Measurements from ENCODE around the gene GTF2I.
"Not testable (repeated sequence)": the region's sequence is repeated elsewhere in the genome, so short reads cannot be mapped to it uniquely, and the experiment has no call there.

GTF2I gene

DNA sequence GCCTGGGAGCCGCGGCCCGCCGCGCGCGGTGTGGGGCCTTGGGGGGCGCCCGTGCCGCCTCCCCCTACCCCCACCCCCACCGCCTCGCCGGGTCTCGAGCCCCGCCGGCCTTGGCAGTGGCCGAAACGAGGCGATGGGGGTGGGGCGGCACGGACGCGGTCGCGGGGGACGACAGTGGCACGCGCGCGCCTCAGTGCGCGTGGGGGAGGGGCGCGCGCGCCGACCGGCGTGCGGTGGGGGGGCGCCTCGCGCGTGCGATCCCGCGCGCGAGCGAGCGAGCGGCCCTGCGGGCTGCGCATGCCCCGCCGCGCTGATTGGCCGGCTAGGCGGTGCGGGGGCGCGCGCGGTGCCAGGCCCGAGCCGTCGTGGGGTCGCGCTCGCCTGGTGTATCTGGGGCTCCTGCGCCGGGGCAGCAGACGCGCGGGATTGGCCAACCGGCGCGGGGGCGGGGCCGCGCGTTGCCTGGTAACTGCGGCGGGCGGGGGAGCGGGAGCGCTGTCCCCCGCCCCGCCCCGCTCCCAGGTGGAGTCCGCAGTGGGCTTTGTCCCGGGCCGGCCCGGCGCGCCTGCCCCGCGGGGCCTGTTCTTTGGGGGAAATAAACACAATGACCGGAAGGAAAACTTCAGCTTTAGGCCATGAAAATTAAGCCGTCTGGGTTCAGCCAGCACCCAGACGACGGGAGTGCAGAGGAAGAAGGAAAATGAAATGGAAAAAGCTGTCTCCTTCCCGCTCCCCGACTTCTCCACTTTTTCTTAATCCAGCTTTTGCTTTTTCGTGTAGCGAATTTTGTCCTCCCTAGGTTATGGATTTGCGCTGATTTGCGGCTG is 873 bp downstream of the GTF2I start:
- peak overlapping the region; percentile 67 for H3K4me3 ChIP-seq (ENCODE audit: low read length)
- peak; percentile 91 for DNase-seq (ENCODE audit: low read depth)
- TF ChIP-seq, protein P1, sequence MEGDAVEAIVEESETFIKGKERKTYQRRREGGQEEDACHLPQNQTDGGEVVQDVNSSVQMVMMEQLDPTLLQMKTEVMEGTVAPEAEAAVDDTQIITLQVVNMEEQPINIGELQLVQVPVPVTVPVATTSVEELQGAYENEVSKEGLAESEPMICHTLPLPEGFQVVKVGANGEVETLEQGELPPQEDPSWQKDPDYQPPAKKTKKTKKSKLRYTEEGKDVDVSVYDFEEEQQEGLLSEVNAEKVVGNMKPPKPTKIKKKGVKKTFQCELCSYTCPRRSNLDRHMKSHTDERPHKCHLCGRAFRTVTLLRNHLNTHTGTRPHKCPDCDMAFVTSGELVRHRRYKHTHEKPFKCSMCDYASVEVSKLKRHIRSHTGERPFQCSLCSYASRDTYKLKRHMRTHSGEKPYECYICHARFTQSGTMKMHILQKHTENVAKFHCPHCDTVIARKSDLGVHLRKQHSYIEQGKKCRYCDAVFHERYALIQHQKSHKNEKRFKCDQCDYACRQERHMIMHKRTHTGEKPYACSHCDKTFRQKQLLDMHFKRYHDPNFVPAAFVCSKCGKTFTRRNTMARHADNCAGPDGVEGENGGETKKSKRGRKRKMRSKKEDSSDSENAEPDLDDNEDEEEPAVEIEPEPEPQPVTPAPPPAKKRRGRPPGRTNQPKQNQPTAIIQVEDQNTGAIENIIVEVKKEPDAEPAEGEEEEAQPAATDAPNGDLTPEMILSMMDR (conservative IDR thresholded peaks at IDR 0.05; ENCODE audit: low read length): no peak

DNA sequence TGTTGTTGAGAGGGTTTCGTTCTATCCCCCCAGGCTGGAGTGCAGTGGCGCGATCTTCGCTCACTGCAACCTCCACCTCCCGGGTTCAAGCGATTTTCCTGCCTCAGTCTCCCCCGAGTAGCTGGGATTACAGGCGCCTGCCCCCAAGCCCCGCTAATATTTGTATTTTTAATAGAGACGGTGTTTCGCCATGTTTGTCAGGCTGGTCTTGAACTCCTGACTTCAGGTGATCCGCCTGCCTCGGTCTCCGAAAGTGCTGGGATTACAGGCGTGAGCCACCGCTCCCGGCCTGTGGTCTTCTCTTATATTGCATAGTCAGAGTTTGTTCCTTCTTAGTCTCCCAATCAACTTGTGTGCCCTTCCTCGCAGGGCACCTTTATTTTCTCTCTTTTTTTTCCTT is 2.7 kb downstream of the GTF2I start:
- H3K4me3 ChIP-seq (ENCODE audit: low read length); DNase-seq (ENCODE audit: low read depth): not testable (repeated sequence)

DNA sequence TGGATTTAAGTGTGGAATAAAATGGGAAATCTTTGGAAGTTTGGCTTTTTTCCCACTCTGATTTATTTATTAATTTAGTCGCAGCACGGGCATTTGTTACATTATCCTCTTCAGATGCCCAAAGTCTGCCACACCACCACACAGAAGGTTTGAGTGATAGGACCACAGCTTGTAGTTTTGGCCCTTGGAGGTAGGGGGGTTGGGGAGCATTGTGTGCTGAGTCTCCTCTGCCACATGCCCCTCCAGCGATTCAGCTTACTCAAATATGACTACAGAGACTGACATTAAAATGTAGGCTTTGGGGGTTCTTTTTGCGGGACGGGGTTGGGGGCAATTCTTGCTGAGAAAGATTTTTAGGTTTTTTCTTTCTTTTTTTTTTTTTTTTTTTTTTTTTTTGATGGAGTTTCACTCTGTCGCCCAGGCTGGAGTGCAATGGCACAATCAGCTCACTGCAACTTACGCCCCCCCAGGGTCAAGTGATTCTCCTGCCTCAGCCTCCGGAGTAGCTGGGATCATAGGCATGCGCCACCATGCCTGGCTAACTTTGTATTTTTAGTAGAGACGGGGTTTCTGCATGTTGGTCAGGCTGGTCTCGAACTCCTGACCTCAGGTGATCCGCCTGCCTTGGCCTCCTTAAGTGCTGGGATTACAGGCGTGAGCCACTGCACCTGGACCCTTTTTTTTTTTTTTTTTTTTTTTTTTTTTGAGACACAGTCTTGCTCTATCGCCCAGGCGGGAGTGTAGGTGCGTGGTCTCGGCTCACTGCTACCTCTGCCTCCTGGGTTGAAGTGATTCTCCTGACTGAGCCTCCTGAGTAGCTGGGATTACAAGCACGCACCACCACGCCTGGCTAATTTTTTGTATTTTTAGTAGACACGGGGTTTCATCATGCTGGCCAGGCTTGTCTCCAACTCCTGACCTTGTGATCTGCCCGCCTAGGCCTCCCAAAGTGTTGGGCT is 4.6 kb downstream of the GTF2I start:
- DNase-seq (ENCODE audit: low read depth); H3K4me3 ChIP-seq (ENCODE audit: low read length): not testable (repeated sequence)

DNA sequence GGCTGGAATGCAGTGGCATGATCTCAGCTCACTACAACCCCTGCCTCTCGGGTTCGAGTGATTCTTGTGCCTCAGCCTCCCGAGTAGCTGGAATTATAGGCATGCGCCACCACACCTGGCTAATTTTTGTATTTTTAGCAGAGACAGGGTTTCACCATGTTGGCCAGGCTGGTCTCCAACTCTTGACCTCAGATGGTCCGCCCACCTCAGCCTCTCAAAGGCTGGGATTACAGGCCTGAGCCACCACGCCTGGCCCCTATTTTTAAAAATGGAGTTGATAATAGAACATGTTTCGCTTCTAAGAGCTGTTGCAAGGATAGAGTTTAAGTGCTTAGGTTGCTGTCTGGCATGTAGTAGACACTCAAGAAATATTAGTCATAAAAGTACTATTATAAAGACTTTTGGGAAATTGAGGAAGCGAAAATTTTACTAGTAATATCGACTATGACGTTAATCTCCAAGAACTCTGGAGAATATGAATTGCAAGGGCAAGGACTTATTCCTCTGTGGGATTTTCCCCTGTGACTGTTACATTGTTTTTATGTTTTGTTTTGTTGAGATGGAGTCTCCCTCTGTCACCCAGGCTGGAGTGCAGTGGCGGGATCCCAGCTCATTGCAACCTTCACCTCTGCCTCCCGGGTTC is 7.9 kb downstream of the GTF2I start:
- no peak for DNase-seq (ENCODE audit: low read depth)
- TF ChIP-seq, protein P1 (conservative IDR thresholded peaks at IDR 0.05; ENCODE audit: low read length): no peak
- no peak overlapping the region for H3K4me3 ChIP-seq (ENCODE audit: low read length)

DNA sequence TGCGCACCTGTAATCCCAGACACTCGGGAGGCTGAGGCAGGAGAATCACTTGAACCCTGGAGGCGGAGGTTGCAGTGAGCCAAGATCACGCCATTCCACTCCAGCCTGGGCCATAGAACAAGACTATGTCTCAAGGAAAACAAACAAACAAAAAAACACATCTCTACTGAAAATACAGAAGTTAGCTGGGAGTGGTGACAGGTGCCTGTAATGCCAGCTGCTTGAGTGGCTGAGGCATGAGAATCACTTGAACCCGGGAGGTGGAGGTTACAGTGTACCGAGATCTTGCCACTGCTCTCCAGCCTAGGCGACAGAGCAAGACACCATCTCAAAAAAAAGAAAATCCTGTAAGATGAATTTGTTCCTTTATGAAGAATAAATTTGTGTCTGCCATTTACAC is 9.5 kb downstream of the GTF2I start:
- not testable (repeated sequence) for DNase-seq (ENCODE audit: low read depth); H3K4me3 ChIP-seq (ENCODE audit: low read length)

DNA sequence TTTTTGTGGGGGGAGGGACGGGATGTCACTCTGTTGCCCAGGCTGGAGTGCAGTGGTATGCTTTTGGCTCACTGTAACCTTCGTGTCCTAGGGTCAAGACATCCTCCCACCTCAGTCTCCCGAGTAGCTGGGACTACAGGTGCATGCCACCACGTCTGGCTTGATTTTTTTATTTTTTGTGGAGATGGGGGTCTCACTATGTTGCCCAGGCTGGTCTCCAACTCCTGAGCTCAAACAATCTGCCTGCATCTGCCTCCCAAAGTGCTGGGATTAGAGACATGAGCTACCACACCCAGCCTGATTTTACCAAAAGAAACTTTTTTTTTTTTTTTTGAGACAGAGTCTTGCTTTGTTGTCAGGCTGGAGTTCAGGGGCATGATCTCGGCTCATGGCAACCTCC is 10.0 kb downstream of the GTF2I start:
- DNase-seq (ENCODE audit: low read depth); H3K4me3 ChIP-seq (ENCODE audit: low read length): not testable (repeated sequence)

DNA sequence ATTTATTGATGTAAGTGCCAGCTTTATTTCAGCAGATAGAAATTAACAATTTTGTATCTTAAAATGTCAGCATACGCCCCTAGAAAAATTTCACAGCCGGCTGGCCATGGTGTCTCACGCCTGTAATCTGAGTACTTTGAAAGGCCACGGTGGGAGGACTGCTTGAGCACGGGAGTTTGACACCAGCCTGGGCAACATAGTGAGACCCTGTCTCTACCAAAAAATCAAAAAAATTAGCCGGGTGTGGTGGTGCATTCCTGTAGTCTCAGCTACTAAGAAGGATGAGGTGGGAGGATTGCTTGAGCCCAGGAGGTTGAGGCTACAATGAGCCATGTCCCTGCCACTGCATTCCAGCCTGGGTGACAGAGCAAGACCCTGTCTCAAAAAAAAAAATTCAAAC is 14.1 kb downstream of the GTF2I start:
- no peak for DNase-seq (ENCODE audit: low read depth)
- TF ChIP-seq, protein P1 (conservative IDR thresholded peaks at IDR 0.05; ENCODE audit: low read length): no peak
- no peak overlapping the region for H3K4me3 ChIP-seq (ENCODE audit: low read length)

DNA sequence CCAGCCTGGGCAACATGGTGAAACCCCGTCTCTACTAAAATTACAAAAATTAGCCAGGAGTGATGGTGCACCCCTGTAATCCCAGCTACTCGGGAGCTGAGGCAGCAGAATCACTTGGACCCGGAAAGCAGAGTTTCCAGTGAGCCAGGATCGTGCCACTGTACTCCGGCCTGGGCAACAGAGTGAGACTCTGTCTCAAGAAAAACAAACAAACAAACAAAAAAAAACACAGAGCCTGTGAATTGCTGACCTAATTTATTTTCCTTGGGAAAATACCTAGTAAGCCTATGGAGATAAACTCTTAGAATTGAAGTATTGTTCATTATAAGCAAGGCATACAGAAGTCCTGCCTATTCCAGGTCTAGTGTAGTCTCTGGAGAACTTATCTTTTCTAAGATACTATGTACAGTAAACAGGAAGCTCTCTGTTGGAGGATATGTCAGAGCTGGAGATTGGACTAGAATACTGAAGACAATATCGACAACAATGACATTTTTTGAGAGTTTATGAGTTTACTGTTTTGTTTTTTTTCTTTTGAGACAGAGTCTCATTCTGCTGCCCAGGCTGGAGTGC is 14.9 kb downstream of the GTF2I start:
- no peak overlapping the region for H3K4me3 ChIP-seq (ENCODE audit: low read length)
- DNase-seq (ENCODE audit: low read depth): no peak
- TF ChIP-seq, protein P1 (conservative IDR thresholded peaks at IDR 0.05; ENCODE audit: low read length): no peak
